ENCODE results near the gene CMC1.

DNA sequence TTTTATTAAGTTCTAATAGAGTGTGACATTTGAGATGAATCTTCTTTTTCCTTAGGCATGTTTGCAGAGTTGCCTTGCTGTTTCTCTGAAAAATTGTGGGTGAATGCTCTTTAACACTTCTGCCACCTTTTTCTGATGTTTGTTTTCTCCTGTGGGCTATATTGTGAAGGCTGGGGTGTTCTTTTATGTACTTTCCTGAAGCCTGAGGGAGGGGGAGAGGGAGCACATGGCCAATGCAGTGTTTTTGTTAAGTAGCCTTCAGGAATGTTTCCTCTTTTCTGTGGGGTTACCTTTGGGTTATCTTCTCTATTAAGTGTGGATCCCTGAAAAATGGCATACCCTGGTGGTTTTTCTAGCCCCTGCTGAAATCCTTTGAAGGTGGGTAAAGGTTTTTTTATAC is 50.2 kb downstream of the CMC1 start:
- TF ChIP-seq POLR2A (IDR thresholded peaks at IDR 0.05) (no peak), EP300 (IDR thresholded peaks at IDR 0.05) (no peak)
- TF ChIP-seq, protein P1, sequence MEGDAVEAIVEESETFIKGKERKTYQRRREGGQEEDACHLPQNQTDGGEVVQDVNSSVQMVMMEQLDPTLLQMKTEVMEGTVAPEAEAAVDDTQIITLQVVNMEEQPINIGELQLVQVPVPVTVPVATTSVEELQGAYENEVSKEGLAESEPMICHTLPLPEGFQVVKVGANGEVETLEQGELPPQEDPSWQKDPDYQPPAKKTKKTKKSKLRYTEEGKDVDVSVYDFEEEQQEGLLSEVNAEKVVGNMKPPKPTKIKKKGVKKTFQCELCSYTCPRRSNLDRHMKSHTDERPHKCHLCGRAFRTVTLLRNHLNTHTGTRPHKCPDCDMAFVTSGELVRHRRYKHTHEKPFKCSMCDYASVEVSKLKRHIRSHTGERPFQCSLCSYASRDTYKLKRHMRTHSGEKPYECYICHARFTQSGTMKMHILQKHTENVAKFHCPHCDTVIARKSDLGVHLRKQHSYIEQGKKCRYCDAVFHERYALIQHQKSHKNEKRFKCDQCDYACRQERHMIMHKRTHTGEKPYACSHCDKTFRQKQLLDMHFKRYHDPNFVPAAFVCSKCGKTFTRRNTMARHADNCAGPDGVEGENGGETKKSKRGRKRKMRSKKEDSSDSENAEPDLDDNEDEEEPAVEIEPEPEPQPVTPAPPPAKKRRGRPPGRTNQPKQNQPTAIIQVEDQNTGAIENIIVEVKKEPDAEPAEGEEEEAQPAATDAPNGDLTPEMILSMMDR (IDR thresholded peaks at IDR 0.05): no peak
